OCI-LY7 (cell line): ENCODE measurements around the gene LAMA3.

Experiments
- CTCF ChIP-seq: fragments of 200-600 bp; sonication (generic); conservative IDR thresholded peaks from 2 replicates; pipeline ENCODE4 v1.5.1; 2014; ENCODE audit warnings: mild to moderate bottlenecking, antibody characterized with exemption, low read length, moderate library complexity, mixed read lengths
- EZH2phosphoT487 ChIP-seq: fragments of 200-600 bp; sonication (generic); IDR thresholded peaks from 2 replicates; pipeline ENCODE4 v1.6.1; 2018; ENCODE audit warnings: low read depth, borderline replicate concordance, mild to moderate bottlenecking, mixed run types, antibody characterized with exemption, low read length, moderate library complexity, mixed read lengths

GRCh38 chr18:23902396-23902795, 213.1 kb downstream of the LAMA3 start:
- TF ChIP-seq CTCF (no peak), EZH2phosphoT487 (no peak)
